OCI-LY1 (cell line): ENCODE measurements around the gene MSH6.

Experiments used
- H2AFZ ChIP-seq: fragments of 200-600 bp; sonication (generic), shearing (Covaris generic); 2 replicates; pipeline ENCODE4 v1.6.0; 2014; ENCODE audit warnings: antibody characterized with exemption, mild to moderate bottlenecking, low read length
- H3F3A ChIP-seq: fragments of 200-600 bp; sonication (generic), shearing (Covaris generic); 2 replicates; pipeline ENCODE4 v1.6.0; 2014; ENCODE audit warnings: mild to moderate bottlenecking, antibody characterized with exemption, low read length, moderate library complexity; ENCODE audit not compliant: insufficient read depth
- H3K27ac ChIP-seq: fragments of 200-600 bp; sonication (generic); 2 replicates; pipeline ENCODE4 v1.5.1; 2014; ENCODE audit warnings: low read length, mixed run types, mild to moderate bottlenecking, low read depth; ENCODE audit not compliant: poor library complexity, severe bottlenecking
- H3K27me3 ChIP-seq: fragments of 200-600 bp; sonication (generic); 2 replicates; pipeline ENCODE4 v1.6.0; 2014; ENCODE audit warnings: antibody characterized with exemption, mild to moderate bottlenecking, low read length, moderate library complexity; ENCODE audit not compliant: insufficient read depth
- H3K36me3 ChIP-seq: fragments of 200-600 bp; sonication (generic); 2 replicates; pipeline ENCODE4 v1.6.1; 2014; ENCODE audit warnings: mild to moderate bottlenecking, antibody characterized with exemption, low read length, moderate library complexity, mixed read lengths; ENCODE audit not compliant: insufficient read depth
- H3K4me1 ChIP-seq: fragments of 200-600 bp; sonication (generic); 2 replicates; pipeline ENCODE4 v1.5.1; 2014; ENCODE audit warnings: mild to moderate bottlenecking, low read length, moderate library complexity; ENCODE audit not compliant: insufficient read depth, severe bottlenecking
- H3K4me2 ChIP-seq: fragments of 200-600 bp; sonication (generic), shearing (Covaris generic); 2 replicates; pipeline ENCODE4 v1.6.1; 2014; ENCODE audit warnings: low read length
- H3K4me3 ChIP-seq: fragments of 200-600 bp; sonication (generic); 2 replicates; pipeline ENCODE4 v1.5.1; 2014; ENCODE audit warnings: low read length, low read depth, mild to moderate bottlenecking, mixed read lengths; ENCODE audit not compliant: poor library complexity, severe bottlenecking
- H3K79me2 ChIP-seq: fragments of 200-600 bp; shearing (Covaris generic); 2 replicates; pipeline ENCODE4 v1.6.1; 2016; ENCODE audit warnings: mixed run types, low read length, mixed read lengths; ENCODE audit not compliant: insufficient read depth
- H3K9ac ChIP-seq: fragments of 200-600 bp; sonication (generic), shearing (Covaris generic); 2 replicates; pipeline ENCODE4 v1.6.1; 2014; ENCODE audit warnings: mild to moderate bottlenecking, low read length, mixed read lengths
- H3K9me2 ChIP-seq: fragments of 200-600 bp; sonication (generic), shearing (Covaris generic); 2 replicates; pipeline ENCODE4 v1.6.1; 2014; ENCODE audit warnings: low read depth, mild to moderate bottlenecking, low read length, mixed read lengths
- H3K9me3 ChIP-seq: fragments of 200-600 bp; shearing (Covaris generic); 2 replicates; pipeline ENCODE4 v1.6.1; 2014; ENCODE audit warnings: low read length, mixed read lengths
- H4K20me1 ChIP-seq: fragments of 200-600 bp; sonication (generic), shearing (Covaris generic); 2 replicates; pipeline ENCODE4 v1.6.0; 2016; ENCODE audit warnings: mild to moderate bottlenecking, low read length; ENCODE audit not compliant: insufficient read depth
- EZH2 ChIP-seq: fragments of 200-600 bp; sonication (generic), shearing (Covaris generic); IDR thresholded peaks from 2 replicates; pipeline ENCODE4 v1.8.0; 2017; ENCODE audit warnings: borderline replicate concordance, mixed run types, mild to moderate bottlenecking, antibody characterized with exemption, low read length, moderate library complexity, mixed read lengths
- TF ChIP-seq, protein P1 (sequence below): fragments of 200-600 bp; sonication (generic), shearing (Covaris generic); IDR thresholded peaks from 2 replicates; pipeline ENCODE4 v1.5.1; 2017; ENCODE audit warnings: mild to moderate bottlenecking, antibody characterized with exemption, low read length, moderate library complexity, mixed read lengths

The MSH6 gene

DNA sequence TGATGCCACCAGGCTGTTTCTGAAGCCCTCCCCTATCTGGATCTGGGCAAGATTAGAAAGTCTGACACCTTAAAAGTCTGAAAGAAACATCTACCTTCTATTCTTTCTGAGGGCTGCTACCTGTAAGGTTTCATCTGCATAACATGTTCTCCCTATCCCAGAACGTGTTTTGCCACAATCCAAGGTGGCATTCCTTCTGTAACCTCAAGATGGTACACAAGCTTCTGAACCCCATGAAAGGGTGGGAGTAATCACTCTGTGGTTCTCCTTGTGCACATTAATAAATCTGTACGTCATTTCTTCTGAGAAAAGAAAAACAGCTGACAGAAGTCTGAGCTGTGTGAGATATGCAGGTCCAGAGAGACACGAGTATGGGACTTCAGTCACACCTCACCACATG is 41.8 kb upstream of the MSH6 start:
- no peaks in the 10 kb centered on the region for H3K9me3 ChIP-seq
- no peak overlapping the region for H2AFZ ChIP-seq
- no peak overlapping the region; the same call in 1 of the 2 replicates for H3K9ac ChIP-seq
- no peaks in the 10 kb centered on the region for H3K9me2 ChIP-seq
- H3K4me3 ChIP-seq: no peak overlapping the region
- peaks cover 75% of the 10 kb centered on the region for H3K36me3 ChIP-seq
- H4K20me1 ChIP-seq: no peaks in the 10 kb centered on the region
- H3K79me2 ChIP-seq: no peaks in the 10 kb centered on the region
- H3F3A ChIP-seq: no peaks in the 10 kb centered on the region
- H3K4me1 ChIP-seq: peaks cover 72% of the 10 kb centered on the region
- H3K4me2 ChIP-seq: no peak overlapping the region; the same call in 1 of the 2 replicates
- peak overlapping the region; percentile 68 for H3K27ac ChIP-seq
- H3K27me3 ChIP-seq: no peaks in the 10 kb centered on the region
- TF ChIP-seq, protein P1, sequence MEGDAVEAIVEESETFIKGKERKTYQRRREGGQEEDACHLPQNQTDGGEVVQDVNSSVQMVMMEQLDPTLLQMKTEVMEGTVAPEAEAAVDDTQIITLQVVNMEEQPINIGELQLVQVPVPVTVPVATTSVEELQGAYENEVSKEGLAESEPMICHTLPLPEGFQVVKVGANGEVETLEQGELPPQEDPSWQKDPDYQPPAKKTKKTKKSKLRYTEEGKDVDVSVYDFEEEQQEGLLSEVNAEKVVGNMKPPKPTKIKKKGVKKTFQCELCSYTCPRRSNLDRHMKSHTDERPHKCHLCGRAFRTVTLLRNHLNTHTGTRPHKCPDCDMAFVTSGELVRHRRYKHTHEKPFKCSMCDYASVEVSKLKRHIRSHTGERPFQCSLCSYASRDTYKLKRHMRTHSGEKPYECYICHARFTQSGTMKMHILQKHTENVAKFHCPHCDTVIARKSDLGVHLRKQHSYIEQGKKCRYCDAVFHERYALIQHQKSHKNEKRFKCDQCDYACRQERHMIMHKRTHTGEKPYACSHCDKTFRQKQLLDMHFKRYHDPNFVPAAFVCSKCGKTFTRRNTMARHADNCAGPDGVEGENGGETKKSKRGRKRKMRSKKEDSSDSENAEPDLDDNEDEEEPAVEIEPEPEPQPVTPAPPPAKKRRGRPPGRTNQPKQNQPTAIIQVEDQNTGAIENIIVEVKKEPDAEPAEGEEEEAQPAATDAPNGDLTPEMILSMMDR: no peak
- TF ChIP-seq EZH2: no peak

DNA sequence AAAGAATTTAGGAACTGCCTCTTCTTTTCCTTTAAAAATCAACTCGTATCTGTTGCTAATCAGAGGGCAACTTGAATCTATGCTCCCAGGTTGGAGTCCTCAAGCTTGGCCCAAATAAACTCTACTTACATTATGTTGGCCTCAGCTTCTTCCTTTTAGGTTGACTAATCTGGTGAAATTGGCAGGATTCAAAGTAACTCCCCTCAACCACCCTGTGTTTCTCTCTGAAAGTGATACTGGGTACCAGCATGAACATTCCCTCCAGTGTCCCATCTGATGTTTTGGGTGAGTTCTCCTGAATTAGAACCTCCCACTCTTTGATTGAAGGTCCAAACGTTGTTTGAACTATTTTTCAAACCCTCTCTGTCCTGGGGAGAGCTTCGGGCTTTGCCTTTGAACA is 41.3 kb upstream of the MSH6 start:
- Histone ChIP-seq H3K4me3 (no peak overlapping the region), H3K4me1 (peaks cover 67% of the 10 kb centered on the region), H3F3A (no peaks in the 10 kb centered on the region), H2AFZ (no peak overlapping the region), H4K20me1 (no peaks in the 10 kb centered on the region), H3K9me2 (no peaks in the 10 kb centered on the region), H3K79me2 (no peaks in the 10 kb centered on the region), H3K4me2 (no peak overlapping the region; the same call in 1 of the 2 replicates), H3K9ac (peak overlapping the region; percentile 4; the same call in 1 of the 2 replicates), H3K27ac (peak overlapping the region; percentile 68), H3K9me3 (no peaks in the 10 kb centered on the region), H3K36me3 (peaks cover 80% of the 10 kb centered on the region), H3K27me3 (no peaks in the 10 kb centered on the region)
- TF ChIP-seq EZH2: no peak
- TF ChIP-seq, protein P1: no peak

DNA sequence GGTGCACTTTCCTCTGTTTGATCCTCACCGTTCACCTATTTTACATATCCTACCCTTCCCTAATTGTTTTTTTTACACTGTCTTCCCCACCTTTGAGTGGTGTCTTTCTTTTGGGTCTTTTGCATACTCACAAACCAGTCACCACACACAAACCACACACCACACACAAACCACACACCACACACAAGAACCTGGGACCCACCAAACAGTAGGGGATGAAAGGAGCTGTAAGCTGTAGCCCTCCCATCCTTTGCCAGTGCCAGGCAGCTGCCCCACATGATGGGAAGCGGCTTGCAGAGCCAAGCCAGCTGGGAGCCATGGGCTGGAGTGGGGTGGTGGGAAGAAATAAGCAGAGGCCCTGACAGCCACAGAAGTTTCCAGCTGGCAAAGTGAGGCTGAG is 38.9 kb upstream of the MSH6 start:
- Histone ChIP-seq H3K27ac (peak overlapping the region; percentile 68), H3K9me2 (no peaks in the 10 kb centered on the region), H4K20me1 (no peaks in the 10 kb centered on the region), H3K36me3 (peaks cover 82% of the 10 kb centered on the region), H2AFZ (no peak overlapping the region), H3K9ac (no peak overlapping the region), H3K9me3 (peaks cover 8% of the 10 kb centered on the region), H3K4me2 (no peak overlapping the region), H3K27me3 (no peaks in the 10 kb centered on the region), H3K4me1 (peaks cover 45% of the 10 kb centered on the region), H3K79me2 (no peaks in the 10 kb centered on the region), H3F3A (no peaks in the 10 kb centered on the region), H3K4me3 (no peak overlapping the region)
- TF ChIP-seq, protein P1: no peak
- TF ChIP-seq EZH2: no peak
